Epidermal melanocyte (primary cell): Measurements from ENCODE around the gene MS4A15.
"Not testable (repeated sequence)": the region's sequence is repeated elsewhere in the genome, so short reads cannot be mapped to it uniquely, and the experiment has no call there.

Experiments used
- DNase-seq: peaks from one replicate; pipeline ENCODE4 v3.0.0; 2011; ENCODE audit warnings: low spot score; ENCODE audit not compliant: insufficient read length

The MS4A15 gene, protein sequence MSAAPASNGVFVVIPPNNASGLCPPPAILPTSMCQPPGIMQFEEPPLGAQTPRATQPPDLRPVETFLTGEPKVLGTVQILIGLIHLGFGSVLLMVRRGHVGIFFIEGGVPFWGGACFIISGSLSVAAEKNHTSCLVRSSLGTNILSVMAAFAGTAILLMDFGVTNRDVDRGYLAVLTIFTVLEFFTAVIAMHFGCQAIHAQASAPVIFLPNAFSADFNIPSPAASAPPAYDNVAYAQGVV

DNA sequence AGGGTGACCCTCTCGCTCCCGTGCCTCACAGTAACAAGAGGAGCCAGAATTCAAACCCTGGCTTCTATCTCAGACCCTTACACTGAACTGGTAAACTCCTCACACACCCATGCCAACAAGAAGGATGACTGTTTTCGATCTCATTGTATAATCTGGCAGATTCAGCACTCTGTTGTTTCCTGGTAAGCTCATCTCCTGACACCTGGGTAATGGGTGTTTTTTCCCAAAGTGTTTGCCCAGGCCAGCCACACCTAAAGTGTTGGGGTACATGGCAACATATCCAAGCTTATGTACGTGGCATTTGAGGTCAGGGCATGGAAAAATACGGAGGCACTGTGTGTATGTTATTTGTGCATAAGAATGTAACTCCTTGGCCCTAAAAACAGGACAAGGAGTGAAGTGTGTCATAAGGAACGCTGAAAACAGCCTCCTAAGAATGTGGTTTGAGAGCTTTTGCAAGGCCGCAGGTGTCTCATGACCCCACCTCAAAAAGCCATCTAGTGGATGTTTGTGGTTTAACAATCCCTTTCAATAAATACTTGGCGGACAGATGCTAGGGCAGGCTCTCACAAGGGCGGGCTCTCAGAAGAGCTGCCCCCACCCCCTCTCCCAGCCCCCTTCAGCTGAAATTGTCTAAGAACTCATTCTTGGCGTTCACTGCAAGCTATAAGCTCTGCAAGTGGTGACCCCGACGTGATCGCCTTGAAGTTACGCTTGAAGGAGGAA, at the start of gene MS4A15:
TSS of gene MS4A15 (plus strand) at position 561 of the 726 bp plus-strand sequence. CDS start 6,867 bp downstream, outside the sequence.
- no peak for DNase-seq

DNA sequence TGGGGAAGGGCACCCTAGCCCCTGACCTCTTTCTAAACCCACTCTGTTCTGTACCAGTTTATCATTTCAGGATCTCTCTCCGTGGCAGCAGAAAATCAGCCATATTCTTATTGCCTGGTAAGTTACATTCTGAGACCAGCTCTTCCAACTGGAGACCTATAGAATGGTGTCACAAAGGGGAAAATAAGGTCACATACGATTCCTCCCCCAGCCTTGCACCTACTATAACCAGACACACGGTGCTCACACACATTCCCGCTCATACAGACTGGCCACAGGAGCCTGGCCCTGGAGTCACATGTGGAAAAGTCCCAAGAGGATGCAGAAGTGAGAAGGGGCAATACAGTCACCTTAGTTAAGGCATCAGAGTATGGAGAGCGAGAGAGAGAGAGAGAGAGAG, 49.7 kb upstream of the MS4A15 start:
- no peak for DNase-seq

DNA sequence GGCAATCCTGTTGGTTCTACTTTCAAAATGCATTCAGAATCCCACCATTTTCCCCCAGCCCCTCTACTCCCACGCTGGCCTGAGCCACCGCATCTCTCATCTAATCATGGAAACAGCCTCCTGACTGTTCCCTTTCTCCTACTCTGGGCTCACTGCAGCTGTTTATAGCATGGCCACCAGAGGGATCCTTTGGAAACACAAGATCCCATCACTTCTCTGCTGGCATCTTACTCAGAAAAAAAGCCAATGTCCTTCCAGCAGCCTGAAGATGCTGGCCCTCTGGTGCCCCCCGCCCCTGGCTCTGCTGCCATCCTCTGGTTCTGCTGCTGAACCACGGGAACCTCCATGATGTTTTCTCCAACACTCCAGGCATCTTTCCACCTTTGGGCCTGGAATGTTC, 46.2 kb upstream of the MS4A15 start:
- no peak for DNase-seq

DNA sequence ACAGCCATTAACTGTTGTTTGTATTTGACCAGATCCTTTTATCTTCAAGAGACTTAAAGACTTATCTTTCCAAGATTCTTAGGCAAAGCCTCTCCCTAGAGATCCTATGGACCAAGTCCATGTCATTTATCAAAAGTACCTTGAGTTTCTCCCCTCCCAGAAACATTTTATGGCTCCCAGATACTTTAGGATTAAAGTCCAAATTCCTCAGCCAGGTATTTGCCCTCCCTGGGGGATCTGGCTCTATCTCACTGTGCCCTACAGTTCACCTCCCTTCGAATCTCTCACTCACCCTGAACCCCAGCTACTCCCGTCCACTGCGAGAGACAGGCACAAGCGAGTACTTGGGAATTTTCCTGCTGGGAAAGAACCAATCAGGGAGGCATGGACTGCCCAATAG, 45.4 kb upstream of the MS4A15 start:
- no peak for DNase-seq

DNA sequence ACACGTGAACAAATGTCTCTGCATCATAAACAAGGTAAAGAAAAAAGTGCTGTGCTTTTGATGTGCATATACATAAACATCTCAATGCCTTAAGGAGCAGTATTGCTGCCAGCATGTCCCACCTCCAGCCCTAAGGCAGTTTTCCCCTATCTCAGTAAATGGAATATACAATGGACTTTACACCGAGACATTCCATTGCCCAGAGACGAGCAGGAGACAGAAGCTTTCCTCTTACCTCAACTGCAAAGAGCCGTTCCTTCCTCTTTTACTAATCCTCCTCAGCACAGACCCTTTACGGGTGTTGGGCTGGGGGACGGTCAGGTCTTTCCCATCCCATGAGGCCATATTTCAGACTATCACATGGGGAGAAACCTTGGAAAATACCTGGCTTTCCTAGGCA, 43.2 kb upstream of the MS4A15 start:
- not testable (repeated sequence) for DNase-seq

DNA sequence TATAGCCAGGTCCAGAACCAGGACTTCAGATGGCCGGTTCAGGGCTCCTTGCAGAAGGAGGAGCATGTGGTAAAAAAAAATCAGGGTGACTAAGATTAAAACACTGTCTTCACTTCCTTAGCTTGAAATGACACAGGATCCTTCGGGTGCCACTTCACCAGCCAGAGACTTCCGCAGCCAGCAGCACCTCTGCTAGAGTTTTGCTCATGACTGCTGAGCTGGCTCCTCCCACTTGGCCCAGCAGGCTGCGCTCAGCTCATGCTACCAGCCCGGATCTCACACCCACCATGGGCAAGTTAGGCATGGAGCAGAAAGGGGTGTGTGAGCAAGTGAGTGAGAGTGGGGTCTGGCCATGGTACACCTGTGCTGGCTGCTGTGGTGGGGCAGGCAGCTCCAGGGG, 38.7 kb upstream of the MS4A15 start:
- no peak for DNase-seq

DNA sequence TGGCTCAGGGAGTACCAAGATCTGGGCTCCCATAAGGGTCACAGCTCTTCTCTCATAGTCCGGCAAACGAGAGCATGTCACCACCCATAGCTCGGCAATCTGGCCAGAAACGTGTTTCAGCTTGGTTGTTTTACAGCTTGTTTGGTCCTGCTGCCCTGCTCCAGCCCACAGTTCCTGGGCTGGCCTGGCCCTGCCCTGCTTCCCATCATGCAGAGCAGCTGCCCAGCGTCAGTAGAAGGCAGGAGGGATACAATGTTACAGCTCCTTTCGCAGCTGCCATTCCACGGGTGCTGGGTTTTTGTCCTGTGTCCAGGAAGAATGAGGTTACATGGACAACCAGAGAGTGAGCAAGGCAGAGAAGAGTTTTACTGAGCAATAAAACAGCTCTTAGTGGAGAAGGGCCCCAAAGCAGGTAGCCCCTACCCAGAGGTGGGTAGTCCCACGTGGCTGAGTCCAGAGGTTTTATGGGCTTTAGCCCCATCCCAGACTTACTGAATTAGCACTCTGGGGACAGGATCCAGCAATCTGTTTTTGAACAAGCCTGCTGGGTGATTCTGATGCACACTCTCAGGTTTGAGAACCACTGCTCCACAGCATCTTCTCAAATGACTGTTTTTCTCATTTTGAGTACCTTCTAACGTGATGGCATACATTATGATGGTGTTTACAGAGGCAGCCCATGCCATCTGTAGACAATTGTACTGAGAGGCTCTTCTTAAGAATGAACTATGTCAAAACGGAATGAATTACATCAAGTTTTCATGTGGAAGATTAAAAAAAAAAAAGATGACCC, 37.9 kb upstream of the MS4A15 start:
- no peak for DNase-seq

DNA sequence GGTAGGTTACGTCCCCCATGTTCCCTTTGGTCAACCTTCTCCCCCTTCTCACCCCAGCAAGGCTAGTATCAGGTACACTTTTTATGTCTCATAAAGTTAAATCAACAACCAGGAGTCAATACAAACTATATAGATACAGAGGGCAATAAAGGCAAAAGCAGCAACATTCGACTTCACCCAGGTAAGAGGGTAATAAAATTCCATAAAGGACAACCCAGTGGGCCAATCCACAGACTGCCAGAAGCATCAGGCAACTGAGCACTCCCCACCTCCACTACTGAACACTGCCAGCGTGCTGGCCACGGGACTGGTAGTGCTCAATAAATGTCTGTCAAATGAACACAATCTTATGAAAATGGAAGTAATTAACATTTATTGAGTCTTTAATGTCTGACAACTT, 37.3 kb upstream of the MS4A15 start:
- DNase-seq = no peak

DNA sequence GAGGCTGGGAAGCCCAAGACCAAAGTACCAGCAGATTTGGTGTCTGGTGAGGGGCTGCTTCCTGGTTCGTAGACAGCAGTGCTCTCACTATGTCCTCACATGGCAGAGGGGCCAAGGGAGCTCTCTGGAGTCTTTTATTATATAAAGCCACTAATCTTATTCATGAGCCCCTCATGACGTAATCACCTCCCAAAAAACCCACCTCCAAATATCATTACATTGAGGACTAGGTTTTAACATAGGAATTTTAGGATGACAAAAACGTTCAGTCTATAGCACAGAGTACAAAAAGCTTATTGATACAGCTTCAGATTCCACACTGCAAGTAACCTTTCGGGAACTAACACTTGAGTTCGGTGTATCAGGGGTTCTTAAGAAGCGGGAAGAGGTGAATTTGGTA, 36.2 kb upstream of the MS4A15 start:
- no peak for DNase-seq

DNA sequence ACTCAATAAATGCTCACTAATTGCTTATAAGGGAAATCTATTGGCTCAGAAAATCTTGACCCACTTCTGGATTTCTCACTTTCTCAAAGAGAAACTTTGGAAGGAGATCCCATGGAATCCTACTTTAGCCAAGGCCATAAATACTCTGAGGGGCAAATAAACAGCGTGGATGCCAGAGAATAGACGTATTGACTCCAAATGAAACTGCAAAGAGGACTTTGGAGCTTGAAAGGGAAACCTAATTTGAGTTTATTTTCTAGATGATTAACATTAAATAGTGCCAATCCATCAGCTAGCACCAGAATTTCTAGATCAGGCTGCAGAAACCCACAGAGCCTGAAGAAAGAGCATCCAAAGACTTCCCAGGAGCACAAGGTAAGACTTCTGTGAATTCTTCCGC, 32.2 kb upstream of the MS4A15 start, which contains the start of gene MS4A18:
TSS of gene MS4A18 (plus strand) at position 301 of the 400 bp plus-strand sequence.
- no peak for DNase-seq

DNA sequence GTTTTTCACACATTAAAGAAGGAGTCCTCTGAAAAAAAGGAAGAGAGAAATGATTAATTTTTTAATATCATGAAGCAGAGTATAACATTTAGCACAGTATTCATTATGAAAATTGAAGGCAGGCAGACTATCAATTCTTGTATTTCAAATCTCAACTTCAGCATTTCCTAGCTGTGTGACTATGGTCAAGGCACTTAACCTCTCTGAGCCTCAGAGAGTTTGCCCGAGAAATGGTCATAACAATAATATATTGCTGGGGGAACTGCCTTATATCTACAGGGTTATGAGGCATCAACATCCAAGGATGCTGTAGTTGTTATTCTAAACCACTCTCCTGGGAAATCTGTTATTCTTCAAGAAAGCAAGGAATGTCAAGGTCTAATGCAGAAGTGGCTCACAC, 31.1 kb upstream of the MS4A15 start:
- no peak for DNase-seq

DNA sequence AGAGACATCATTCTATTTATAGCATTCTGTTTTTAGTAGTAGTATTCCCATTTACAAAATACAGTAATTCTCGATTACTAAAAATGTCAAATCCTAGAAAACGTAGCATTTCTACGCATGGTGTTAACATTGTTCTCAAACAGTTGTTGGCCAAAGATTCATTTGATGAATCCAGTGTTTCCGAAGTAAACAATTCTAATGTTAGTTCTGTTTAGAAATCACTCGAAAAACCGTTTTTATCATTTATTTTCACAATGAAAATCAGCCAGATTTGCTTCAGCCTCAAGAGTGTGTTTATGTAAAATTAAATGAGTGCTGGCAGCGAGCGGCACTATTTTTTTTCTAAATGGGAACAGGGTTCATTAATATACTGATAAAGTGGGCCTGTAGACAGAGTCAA, 25.1 kb upstream of the MS4A15 start:
- no peak for DNase-seq

DNA sequence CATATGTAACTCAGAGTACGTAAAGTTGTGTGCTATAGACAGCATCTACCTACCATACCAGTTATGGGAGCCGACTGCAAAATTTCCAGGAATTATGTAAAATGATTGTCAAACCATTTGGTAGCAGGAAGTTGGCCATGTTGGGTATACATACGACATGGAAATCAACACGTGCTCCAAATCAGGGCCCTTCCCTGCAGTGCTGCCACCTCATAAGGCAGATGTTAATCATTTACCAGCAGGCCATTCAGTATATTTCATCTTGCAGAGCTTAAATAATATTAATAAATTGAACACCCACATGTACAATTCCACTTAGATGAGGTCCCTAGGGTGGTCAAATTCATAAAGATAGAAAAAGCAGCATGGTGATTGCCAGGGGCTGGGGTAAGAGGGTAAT, 22.4 kb upstream of the MS4A15 start:
- no peak for DNase-seq

DNA sequence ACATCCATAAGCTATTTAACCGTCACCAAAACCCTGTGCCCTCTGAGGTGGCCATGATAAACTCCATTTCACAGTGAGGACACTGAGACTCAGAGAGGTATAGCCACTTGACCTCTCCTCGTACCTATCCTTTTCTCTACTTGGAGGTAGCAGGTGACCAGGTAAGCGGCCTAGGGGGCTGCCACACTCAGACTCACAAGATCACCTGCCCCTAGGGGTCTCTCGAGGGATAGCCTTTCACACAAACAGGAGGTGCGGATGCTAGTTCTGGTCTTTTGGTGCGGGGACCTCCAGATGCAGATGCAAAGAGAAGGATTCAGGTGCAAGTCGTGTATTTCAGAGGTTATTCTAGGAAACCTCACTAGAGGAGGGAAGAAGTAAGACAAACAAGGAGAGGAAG, 17.6 kb upstream of the MS4A15 start:
- DNase-seq = no peak

DNA sequence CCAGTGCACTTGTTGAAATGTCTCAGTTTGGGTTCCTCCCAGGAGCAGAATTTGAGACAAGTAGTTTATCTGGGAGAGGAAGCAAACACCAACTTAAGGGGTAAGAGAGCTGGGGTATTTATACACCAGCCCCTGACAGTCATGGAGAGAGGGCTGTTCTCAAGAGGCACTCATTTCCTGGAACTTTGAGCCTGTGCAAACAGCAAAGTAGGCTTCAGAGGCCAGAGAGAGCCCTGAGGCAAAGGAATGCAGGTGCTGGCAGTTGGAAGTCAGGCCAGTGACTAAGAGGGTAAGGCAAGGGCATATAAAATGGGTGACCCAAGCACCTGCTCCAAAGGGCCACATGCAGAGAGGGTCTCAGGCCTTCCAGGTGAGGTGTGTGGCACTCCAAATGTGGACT, 16.1 kb upstream of the MS4A15 start:
- DNase-seq = no peak

DNA sequence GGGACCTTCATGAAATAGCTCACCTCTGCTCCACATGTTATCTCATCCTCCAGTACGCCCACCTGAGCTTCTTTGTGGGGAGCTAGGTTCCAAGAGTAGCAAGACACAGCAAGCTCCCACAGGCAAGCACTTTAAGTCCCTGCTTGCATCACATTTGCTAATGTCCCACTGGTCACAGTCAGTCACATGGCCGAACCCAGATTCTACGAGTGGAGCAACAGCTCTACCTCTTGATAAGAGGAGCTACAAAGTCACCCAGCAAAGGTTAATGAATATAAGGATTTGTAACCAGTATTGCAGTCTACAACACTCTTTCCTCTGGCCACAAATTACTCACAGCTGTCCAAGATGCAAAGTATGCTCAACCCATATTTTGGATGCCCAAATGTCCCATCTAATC, 15.2 kb upstream of the MS4A15 start:
- DNase-seq = no peak

DNA sequence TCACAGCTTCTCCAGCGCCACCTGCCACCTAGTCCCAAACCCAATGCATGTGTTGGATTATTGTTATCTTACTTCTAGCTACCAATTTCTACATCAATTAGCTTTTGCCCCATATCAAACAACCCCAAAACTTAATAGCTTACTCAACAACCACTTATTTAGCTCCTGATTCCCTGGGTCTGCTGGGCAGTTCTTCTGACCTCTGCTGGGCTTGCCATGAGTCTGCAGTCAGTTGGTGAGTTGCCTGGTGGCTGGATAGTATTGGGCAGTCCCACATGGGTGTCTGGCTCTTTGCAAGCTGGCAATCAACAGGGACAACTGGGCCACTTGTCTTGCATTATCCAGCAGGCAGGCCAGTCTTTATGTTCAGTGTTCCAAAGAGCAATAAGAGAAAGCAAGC, 13.6 kb upstream of the MS4A15 start:
- DNase-seq = no peak

DNA sequence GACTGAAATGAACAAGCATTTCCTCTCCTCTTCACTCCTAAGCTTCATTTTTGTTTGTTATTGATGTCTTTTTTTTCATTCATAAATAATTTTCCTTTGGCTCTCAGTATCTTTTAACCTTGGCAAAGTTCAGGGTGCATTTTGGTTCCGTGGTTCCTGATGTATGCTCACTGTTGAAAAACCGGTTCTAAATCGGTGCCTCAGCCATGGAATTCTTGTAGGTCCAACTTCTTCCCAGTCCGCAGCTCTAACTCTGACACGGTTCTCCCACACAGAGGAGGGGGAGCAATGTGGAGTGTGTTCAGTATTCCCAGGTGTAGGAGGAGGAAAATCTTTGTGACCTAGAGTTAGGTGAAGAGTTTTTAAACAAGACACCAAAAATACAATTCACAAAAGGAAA, 12.6 kb upstream of the MS4A15 start:
- DNase-seq = no peak

DNA sequence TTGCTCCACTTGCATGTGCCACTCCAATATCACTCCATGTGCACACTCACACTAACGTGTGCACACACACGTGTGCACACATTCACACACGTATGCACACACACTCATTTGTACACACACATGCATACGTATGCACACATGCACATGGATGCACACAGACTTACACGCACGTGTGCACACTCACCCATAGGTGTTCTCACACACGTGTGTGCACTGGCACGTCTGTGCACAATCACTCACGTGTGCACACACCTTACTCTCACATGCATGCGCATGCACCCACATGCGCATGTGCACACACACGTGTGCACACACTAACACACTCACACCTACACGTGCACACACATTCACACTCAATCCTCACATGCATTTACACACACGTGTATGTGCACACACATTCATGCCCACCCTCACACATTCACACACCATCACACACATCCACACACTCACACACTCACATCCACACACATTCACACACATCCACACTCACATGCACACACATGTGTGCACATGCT, 9.3 kb upstream of the MS4A15 start:
- DNase-seq = no peak

DNA sequence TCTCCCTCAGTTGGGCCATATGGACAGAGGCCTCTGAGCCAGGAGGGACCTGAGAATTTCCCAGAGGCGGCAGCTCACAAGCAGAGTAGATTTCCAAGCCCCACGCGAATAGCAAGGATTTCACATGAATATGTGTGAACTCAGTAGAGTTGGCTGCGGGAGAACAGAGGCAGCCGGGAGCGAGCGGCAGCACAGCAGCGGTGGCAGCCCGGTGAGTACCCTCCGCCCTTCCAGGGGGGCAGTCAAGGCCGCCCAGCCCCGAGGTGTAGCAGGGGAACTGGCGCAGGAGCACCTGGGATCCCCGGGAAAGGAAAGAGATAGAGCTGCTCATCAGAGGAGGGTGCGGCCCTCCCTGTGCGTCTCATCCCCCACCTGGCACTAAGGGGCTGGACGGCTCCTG, 8.4 kb upstream of the MS4A15 start:
- no peak for DNase-seq

DNA sequence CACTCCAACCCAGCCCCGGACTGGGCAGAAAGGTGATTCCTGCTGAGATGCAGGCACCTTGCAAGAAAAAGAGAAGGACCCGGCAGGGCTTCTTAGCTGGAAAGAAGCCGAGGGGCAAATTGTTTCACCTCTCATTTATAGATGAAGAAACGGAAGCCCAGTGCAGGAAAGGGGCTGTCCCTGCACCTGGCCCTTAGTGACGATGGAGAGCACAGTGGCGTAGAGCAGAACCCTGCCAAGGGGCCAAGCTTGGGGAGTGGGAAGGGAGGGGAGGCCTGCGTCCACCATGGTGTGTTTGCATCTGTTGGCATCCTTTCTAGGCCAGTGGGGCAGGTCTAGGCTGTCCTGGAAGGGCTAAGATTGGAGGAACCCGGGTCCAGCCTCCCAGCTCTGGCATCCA, 7.8 kb upstream of the MS4A15 start:
- DNase-seq = no peak

DNA sequence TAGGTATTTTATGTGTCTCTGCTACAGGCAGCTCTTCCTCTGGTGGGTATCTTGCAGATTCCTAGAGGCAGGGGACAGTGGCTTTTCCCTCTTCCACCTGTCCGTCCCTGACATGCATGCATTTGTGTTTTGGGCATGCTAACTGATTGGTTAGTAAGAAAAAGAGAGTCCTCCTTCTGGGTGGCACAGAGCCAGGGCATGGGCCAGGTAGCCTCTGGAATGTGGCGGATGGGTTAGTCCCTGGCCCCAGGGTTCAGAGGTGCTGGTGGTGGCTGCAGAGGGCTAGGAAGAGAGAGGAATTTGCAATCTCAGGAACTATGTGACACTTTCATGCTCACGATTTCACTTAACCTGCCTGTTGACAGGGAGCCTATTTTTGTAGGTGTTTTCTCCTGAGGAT, 5.8 kb upstream of the MS4A15 start:
- DNase-seq = no peak
